ENCODE measurements around the gene MEMO1.

GRCh38 chr2:31944828-31945571 is 65.8 kb downstream of the MEMO1 start:
- TF ChIP-seq MXD4 (CRISPR knock-in tag; IDR thresholded peaks at IDR 0.05; ENCODE audit: borderline replicate concordance) (no peak), AFF4 (CRISPR knock-in tag; IDR thresholded peaks at IDR 0.05; ENCODE audit: borderline replicate concordance) (no peak)

Data from WTC11 (cell line).